Liver (tissue), 3 donors: Measurements from ENCODE around the gene KANK4.

Experiments used
- CTCF ChIP-seq: fragments of 150-350 bp; IDR thresholded peaks from 2 replicates; pipeline ENCODE4 v1.5.1; 2017; ENCODE audit warnings: improper control_type of control experiment, low read depth, low read length; ENCODE audit not compliant: missing input control
- EGR1 ChIP-seq, 2 donors: IDR thresholded peaks; 2 replicates each; pipeline ENCODE4 v1.6.1; 2016 to 2018; ENCODE audit warnings: antibody characterized with exemption in 2 of 2, low read depth in 2 of 2
- REST ChIP-seq: IDR thresholded peaks from 2 replicates; pipeline ENCODE4 v1.6.1; 2016; ENCODE audit warnings: antibody characterized with exemption, mild to moderate bottlenecking
- TAF1 ChIP-seq: conservative IDR thresholded peaks from 2 replicates; pipeline ENCODE4 v1.6.1; 2016; ENCODE audit warnings: antibody characterized with exemption, mild to moderate bottlenecking
- YY1 ChIP-seq: IDR thresholded peaks from 2 replicates; pipeline ENCODE4 v1.6.1; 2016; ENCODE audit warnings: antibody characterized with exemption, mild to moderate bottlenecking
- donor health status: healthy.
- donor health status: healthy.

DNA sequence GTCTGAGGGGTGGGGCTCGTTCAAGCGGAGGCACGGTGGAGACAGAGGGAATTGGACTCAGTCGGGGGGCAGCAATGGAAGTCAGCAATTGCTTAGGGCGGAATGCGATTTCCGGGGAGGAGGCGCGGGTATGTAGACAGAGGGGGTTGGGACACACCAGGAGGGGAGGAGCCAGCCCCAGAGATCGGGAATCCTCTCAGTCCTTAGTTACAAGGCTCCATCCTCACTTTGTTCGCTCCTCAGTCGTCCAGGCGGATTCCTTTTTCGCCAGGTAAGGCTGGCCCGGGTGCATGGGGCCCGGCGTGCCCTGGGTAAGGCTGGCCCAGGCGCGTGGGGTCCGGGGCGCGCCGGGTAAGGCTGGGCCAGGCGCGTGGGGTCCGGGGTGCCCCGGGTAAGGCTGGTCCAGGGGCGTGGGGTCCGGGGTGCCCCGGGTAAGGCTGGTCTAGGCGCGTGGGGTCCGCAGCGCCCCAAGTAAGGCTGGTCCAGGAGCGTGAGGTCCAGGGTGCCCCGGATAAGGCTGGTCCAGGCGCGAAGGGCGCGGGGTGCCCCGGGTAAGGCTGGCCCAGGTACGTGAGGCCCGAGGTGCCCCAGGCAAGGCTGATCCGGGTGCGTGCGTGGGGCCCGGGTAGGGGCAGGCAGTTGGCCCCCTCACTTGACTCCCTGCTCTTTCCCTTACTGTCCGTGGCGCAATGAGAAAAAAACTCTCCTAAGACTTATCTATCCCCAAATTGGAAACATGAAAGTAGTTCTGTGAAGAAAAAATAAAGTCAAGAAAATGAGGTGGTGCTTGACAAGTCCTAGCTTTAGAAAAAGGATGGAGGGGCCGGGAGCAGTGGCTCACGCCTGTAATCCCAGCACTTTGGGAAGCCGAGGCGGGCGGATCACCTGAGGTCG is 124.3 kb downstream of the KANK4 start, which contains the start of gene L1TD1:
- TF ChIP-seq CTCF (no peak), EGR1 (IDR thresholded peaks at IDR 0.05; ENCODE audit: low read depth in 2 of 2) (no peak), REST (no peak), YY1 (no peak), TAF1 (no peak)
